K562 treated with DMSO at 1 percent for 24 hours (cell line): ENCODE data around the gene CAV3. TPM values are rescaled to one million over a fixed set of nuclear protein-coding genes. Genes with fewer than 3 reads are reported as not detected.

Experiments used
- total RNA-seq: library from RNA; unstranded; fragments of 300-600 nt; gene quantifications from 2 replicates; pipeline ENCODE4 v1.2.3, GENCODE V29; 2022; ENCODE audit warnings: low read depth; ENCODE audit not compliant: insufficient read depth

Gene CAV3
- total RNA-seq, result not detected in 2 replicates

DNA sequence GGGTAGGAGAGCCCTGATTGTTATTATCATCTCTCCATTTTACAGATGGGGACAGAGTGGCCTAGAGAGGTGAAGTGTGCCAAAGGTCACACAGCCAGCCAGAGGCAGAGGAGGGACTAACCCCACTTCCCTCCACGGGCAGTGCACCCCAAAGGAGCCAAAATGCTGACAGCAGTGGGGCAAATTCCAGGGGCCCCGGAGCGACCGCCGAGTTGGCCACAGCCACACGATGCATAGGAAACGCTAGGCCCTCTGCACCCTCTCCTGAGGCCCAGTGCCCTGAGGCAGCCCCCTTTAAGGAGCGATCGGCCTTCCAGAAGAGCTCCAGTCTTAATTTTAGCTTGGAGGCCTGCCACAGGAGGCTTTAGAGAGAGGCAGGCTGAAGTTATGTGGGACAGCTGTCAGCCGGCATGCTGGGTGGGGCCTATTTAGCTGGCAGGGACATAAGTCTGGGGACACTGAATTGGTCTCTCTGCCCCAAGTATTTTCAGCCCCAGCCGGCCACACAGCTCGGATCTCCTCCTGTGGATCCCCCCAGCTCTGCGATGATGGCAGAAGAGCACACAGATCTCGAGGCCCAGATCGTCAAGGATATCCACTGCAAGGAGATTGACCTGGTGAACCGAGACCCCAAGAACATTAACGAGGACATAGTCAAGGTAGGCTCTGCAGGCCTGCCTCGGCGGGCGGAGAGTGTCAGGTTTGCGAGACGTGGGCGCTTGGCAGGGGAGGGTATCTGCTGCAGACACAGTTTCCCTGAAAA lies at the start of gene CAV3:
TSS of gene CAV3 (plus strand) at position 471 of the 763 bp plus-strand sequence. CDS start at position 546, 75 bp downstream.

GRCh38 chr3:8769088-8769822 lies 35.7 kb downstream of the CAV3 start, which contains the start of gene OXTR:
Gene OXTR, minus strand, starts transcription at chr3:8769613. Its CDS starts 1,426 bp downstream, at chr3:8768187.

Other genes starting within 250 kb of the CAV3 start
- gene LMCD1, start 232.0 kb upstream of the CAV3 start, total RNA-seq, result 0.15 TPM in 1 of 2 replicates, not detected in the other
- 0.30 TPM in 1 of 2 replicates, not detected in the other for gene SSUH2, start 89.0 kb upstream of the CAV3 start, total RNA-seq
- gene OXTR, start 35.8 kb downstream of the CAV3 start, total RNA-seq, result 0.47 and 0.58 TPM in 2 replicates
- 8.6 TPM in 2 replicates for gene RAD18, start 229.7 kb downstream of the CAV3 start, total RNA-seq